Esophagus muscularis mucosa (tissue), 4 donors: ENCODE data around the gene PSMD13.

Experiments
- EP300 ChIP-seq: sonication (generic); formaldehyde crosslinking; IDR thresholded peaks from one replicate; pipeline ENCODE4 v1.6.1; 2017; ENCODE audit warnings: antibody characterized with exemption
- POLR2A ChIP-seq: fragments of 450-650 bp; IDR thresholded peaks from one replicate; pipeline ENCODE4 v1.6.1; 2017; ENCODE audit warnings: antibody characterized with exemption, moderate library complexity, mild to moderate bottlenecking, low read depth
- POLR2AphosphoS5 ChIP-seq, 2 donors: sonication (generic); formaldehyde crosslinking; IDR thresholded peaks; one replicate each; pipeline ENCODE4 v1.6.1; 2017; ENCODE audit warnings: antibody characterized with exemption in 2 of 2
- TF ChIP-seq, protein P1 (sequence below), 3 experiments: fragments of 200-600 bp in 2 of 3; fragments of 450-650 bp in 1 of 3; sonication (generic) in 2 of 3; IDR thresholded peaks; one replicate each; pipeline ENCODE4 v1.5.1; 2017 to 2019; ENCODE audit warnings: antibody characterized with exemption in 3 of 3, mild to moderate bottlenecking in 2 of 3, moderate library complexity in 1 of 3

- TF ChIP-seq POLR2AphosphoS5 (IDR thresholded peaks at IDR 0.05) = no peak
- TF ChIP-seq, protein P1, sequence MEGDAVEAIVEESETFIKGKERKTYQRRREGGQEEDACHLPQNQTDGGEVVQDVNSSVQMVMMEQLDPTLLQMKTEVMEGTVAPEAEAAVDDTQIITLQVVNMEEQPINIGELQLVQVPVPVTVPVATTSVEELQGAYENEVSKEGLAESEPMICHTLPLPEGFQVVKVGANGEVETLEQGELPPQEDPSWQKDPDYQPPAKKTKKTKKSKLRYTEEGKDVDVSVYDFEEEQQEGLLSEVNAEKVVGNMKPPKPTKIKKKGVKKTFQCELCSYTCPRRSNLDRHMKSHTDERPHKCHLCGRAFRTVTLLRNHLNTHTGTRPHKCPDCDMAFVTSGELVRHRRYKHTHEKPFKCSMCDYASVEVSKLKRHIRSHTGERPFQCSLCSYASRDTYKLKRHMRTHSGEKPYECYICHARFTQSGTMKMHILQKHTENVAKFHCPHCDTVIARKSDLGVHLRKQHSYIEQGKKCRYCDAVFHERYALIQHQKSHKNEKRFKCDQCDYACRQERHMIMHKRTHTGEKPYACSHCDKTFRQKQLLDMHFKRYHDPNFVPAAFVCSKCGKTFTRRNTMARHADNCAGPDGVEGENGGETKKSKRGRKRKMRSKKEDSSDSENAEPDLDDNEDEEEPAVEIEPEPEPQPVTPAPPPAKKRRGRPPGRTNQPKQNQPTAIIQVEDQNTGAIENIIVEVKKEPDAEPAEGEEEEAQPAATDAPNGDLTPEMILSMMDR (IDR thresholded peaks at IDR 0.05) = no peak
- TF ChIP-seq EP300 = no peak
- no peak for TF ChIP-seq POLR2A
Measured at GRCh38 chr11:218815-219593, 17.8 kb upstream of the PSMD13 start.
